Measurements from ENCODE around the gene TMEM266.

The TMEM266 gene

GRCh38 chr15:76177491-76178040 is 117.8 kb downstream of the TMEM266 start:
- H3K36me3 ChIP-seq (ENCODE audit: control insufficient read depth, insufficient read depth, low read length) = no peaks in the 10 kb centered on the region
- DNase-seq = no peak
- H3K9me3 ChIP-seq (ENCODE audit: control insufficient read depth, low read length) = no peaks in the 10 kb centered on the region
- no peak overlapping the region for H3K27ac ChIP-seq (ENCODE audit: insufficient read depth, low read length, poor library complexity, severe bottlenecking)
- H3K4me1 ChIP-seq (ENCODE audit: control insufficient read depth, insufficient read depth, low read length, poor library complexity, severe bottlenecking) = no peaks in the 10 kb centered on the region
- peaks cover 3% of the 10 kb centered on the region for H3K27me3 ChIP-seq (replicated peaks; ENCODE audit: control insufficient read depth, insufficient read depth, low read length, poor library complexity, severe bottlenecking)
- H3K4me3 ChIP-seq (ENCODE audit: insufficient read depth, low read depth, low read length, poor library complexity, severe bottlenecking) = no peak overlapping the region

- DNase-seq = no peak
- Histone ChIP-seq H3K4me1 (ENCODE audit: control insufficient read depth, insufficient read depth, low read length, poor library complexity, severe bottlenecking) (no peaks in the 10 kb centered on the region), H3K27me3 (replicated peaks; ENCODE audit: control insufficient read depth, insufficient read depth, low read length, poor library complexity, severe bottlenecking) (peaks cover 3% of the 10 kb centered on the region), H3K36me3 (ENCODE audit: control insufficient read depth, insufficient read depth, low read length) (no peaks in the 10 kb centered on the region), H3K4me3 (ENCODE audit: insufficient read depth, low read depth, low read length, poor library complexity, severe bottlenecking) (no peak overlapping the region), H3K27ac (ENCODE audit: insufficient read depth, low read length, poor library complexity, severe bottlenecking) (no peak overlapping the region), H3K9me3 (ENCODE audit: control insufficient read depth, low read length) (no peaks in the 10 kb centered on the region)
Observed at GRCh38 chr15:76178296-76179000, 118.7 kb downstream of the TMEM266 start.

DNA sequence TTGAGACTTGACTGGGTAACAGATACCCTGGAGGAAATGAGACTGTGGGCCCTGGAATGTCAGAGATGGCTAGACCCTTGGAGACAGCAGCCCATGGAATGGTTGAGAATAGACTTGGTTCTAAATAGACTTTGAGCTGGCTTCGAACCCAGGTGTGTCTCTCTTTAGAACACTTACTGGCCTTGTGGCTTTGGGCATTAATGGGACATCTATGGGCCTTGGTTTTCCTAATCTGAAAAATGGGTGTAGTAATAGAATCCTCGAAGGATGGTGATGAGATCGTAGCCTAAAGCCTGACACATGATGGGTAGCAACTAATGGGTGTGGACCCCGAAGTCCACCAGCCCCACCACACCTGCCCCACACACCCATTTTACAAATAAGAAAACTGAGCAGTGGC is 119.2 kb downstream of the TMEM266 start:
- H3K9me3 ChIP-seq (ENCODE audit: control insufficient read depth, low read length) = no peaks in the 10 kb centered on the region
- no peak for DNase-seq
- H3K4me3 ChIP-seq (ENCODE audit: insufficient read depth, low read depth, low read length, poor library complexity, severe bottlenecking) = no peak overlapping the region
- H3K27ac ChIP-seq (ENCODE audit: insufficient read depth, low read length, poor library complexity, severe bottlenecking) = no peak overlapping the region
- no peaks in the 10 kb centered on the region for H3K36me3 ChIP-seq (ENCODE audit: control insufficient read depth, insufficient read depth, low read length)
- no peaks in the 10 kb centered on the region for H3K4me1 ChIP-seq (ENCODE audit: control insufficient read depth, insufficient read depth, low read length, poor library complexity, severe bottlenecking)
- peaks cover 3% of the 10 kb centered on the region for H3K27me3 ChIP-seq (replicated peaks; ENCODE audit: control insufficient read depth, insufficient read depth, low read length, poor library complexity, severe bottlenecking)

GRCh38 chr15:76180321-76180720 is 120.5 kb downstream of the TMEM266 start:
- H3K9me3 ChIP-seq (ENCODE audit: control insufficient read depth, low read length) = no peaks in the 10 kb centered on the region
- H3K4me3 ChIP-seq (ENCODE audit: insufficient read depth, low read depth, low read length, poor library complexity, severe bottlenecking) = no peak overlapping the region

GRCh38 chr15:76181705-76182107 is 121.9 kb downstream of the TMEM266 start:
- Histone ChIP-seq H3K9me3 (ENCODE audit: control insufficient read depth, low read length) (no peaks in the 10 kb centered on the region), H3K4me3 (ENCODE audit: insufficient read depth, low read depth, low read length, poor library complexity, severe bottlenecking) (no peak overlapping the region), H3K27ac (ENCODE audit: insufficient read depth, low read length, poor library complexity, severe bottlenecking) (no peak overlapping the region), H3K27me3 (replicated peaks; ENCODE audit: control insufficient read depth, insufficient read depth, low read length, poor library complexity, severe bottlenecking) (no peaks in the 10 kb centered on the region), H3K36me3 (ENCODE audit: control insufficient read depth, insufficient read depth, low read length) (no peaks in the 10 kb centered on the region), H3K4me1 (ENCODE audit: control insufficient read depth, insufficient read depth, low read length, poor library complexity, severe bottlenecking) (no peaks in the 10 kb centered on the region)
- no peak for DNase-seq

More at GRCh38 chr15:76180321-76180720, 120.5 kb downstream of the TMEM266 start:
- Histone ChIP-seq H3K27me3 (replicated peaks; ENCODE audit: control insufficient read depth, insufficient read depth, low read length, poor library complexity, severe bottlenecking) (no peaks in the 10 kb centered on the region), H3K4me1 (ENCODE audit: control insufficient read depth, insufficient read depth, low read length, poor library complexity, severe bottlenecking) (no peaks in the 10 kb centered on the region), H3K27ac (ENCODE audit: insufficient read depth, low read length, poor library complexity, severe bottlenecking) (no peak overlapping the region), H3K36me3 (ENCODE audit: control insufficient read depth, insufficient read depth, low read length) (no peaks in the 10 kb centered on the region)
- no peak for DNase-seq

DNA sequence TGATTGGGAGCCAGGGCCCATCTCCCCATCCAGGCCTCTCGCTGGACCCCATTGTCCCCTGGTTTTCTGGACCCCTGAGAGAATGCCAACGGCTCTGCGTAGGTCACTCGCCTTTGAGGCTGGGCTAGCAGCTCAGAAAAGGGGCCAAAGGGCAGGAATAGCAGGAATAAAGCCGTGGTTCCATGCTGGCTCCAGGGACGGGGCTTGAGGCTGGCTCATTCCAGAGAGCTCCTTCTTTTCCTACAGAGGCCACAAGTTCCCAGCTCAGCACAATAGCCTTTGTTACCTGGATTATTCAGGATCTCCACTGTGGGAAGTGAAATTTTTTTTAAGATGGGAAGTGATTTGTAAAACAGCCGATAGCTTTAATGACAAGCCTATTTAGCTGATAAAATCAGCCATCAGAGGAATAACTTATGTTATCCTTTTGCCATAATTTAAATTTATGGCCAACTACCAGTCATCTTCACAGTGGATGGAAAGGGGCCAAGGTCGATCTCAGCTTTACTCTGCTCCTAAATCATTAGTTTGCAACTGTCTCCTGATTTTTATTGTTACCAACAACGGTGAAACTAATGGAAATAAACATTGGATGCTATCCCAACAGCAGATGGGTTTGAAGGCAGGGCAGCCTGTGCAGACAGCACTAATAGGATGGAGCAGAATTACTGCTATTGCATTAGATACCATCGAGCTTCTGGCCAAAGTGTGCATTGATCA is 124.3 kb downstream of the TMEM266 start:
- no peaks in the 10 kb centered on the region for H3K36me3 ChIP-seq (ENCODE audit: control insufficient read depth, insufficient read depth, low read length)
- H3K27me3 ChIP-seq (replicated peaks; ENCODE audit: control insufficient read depth, insufficient read depth, low read length, poor library complexity, severe bottlenecking) = peaks cover 3% of the 10 kb centered on the region
- H3K27ac ChIP-seq (ENCODE audit: insufficient read depth, low read length, poor library complexity, severe bottlenecking) = no peak overlapping the region
- H3K9me3 ChIP-seq (ENCODE audit: control insufficient read depth, low read length) = no peaks in the 10 kb centered on the region
- H3K4me1 ChIP-seq (ENCODE audit: control insufficient read depth, insufficient read depth, low read length, poor library complexity, severe bottlenecking) = no peaks in the 10 kb centered on the region
- no peak overlapping the region for H3K4me3 ChIP-seq (ENCODE audit: insufficient read depth, low read depth, low read length, poor library complexity, severe bottlenecking)
- no peak for DNase-seq

- H3K9me3 ChIP-seq (ENCODE audit: control insufficient read depth, low read length) = no peaks in the 10 kb centered on the region
- no peaks in the 10 kb centered on the region for H3K36me3 ChIP-seq (ENCODE audit: control insufficient read depth, insufficient read depth, low read length)
- H3K27ac ChIP-seq (ENCODE audit: insufficient read depth, low read length, poor library complexity, severe bottlenecking) = no peak overlapping the region
- no peak overlapping the region for H3K4me3 ChIP-seq (ENCODE audit: insufficient read depth, low read depth, low read length, poor library complexity, severe bottlenecking)
- no peaks in the 10 kb centered on the region for H3K4me1 ChIP-seq (ENCODE audit: control insufficient read depth, insufficient read depth, low read length, poor library complexity, severe bottlenecking)
- DNase-seq = no peak
- H3K27me3 ChIP-seq (replicated peaks; ENCODE audit: control insufficient read depth, insufficient read depth, low read length, poor library complexity, severe bottlenecking) = peaks cover 4% of the 10 kb centered on the region
Observed at GRCh38 chr15:76184650-76185035, 124.9 kb downstream of the TMEM266 start.

GRCh38 chr15:76185716-76186115 is 125.9 kb downstream of the TMEM266 start:
- H3K27me3 ChIP-seq (replicated peaks; ENCODE audit: control insufficient read depth, insufficient read depth, low read length, poor library complexity, severe bottlenecking) = peaks cover 4% of the 10 kb centered on the region
- DNase-seq = no peak
- H3K4me3 ChIP-seq (ENCODE audit: insufficient read depth, low read depth, low read length, poor library complexity, severe bottlenecking) = no peak overlapping the region
- no peak overlapping the region for H3K27ac ChIP-seq (ENCODE audit: insufficient read depth, low read length, poor library complexity, severe bottlenecking)
- peaks cover 4% of the 10 kb centered on the region for H3K4me1 ChIP-seq (ENCODE audit: control insufficient read depth, insufficient read depth, low read length, poor library complexity, severe bottlenecking)
- no peaks in the 10 kb centered on the region for H3K9me3 ChIP-seq (ENCODE audit: control insufficient read depth, low read length)
- no peaks in the 10 kb centered on the region for H3K36me3 ChIP-seq (ENCODE audit: control insufficient read depth, insufficient read depth, low read length)

DNA sequence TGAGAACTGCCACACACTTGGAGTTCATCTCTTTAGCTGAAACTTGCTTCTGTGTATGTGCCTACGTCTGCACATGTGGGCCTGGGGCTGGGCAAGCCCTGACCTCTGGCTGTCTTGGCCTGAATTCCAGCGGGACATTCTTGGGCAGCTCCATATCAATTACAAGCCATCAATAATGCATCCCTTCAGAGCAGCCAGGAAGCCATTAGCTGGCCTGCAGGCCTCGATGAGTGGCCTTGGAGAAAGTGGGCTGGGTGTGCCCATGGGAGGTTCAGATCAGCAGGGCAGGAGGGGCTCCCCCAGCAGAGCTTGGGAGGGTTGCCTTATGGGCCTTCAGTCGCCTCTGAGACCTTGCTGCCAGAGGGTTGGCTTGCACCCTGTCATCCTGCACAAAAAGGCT is 127.4 kb downstream of the TMEM266 start:
- no peak overlapping the region for H3K27ac ChIP-seq (ENCODE audit: insufficient read depth, low read length, poor library complexity, severe bottlenecking)
- DNase-seq = no peak
- H3K36me3 ChIP-seq (ENCODE audit: control insufficient read depth, insufficient read depth, low read length) = no peaks in the 10 kb centered on the region
- H3K4me3 ChIP-seq (ENCODE audit: insufficient read depth, low read depth, low read length, poor library complexity, severe bottlenecking) = no peak overlapping the region
- H3K27me3 ChIP-seq (replicated peaks; ENCODE audit: control insufficient read depth, insufficient read depth, low read length, poor library complexity, severe bottlenecking) = peaks cover 4% of the 10 kb centered on the region
- H3K4me1 ChIP-seq (ENCODE audit: control insufficient read depth, insufficient read depth, low read length, poor library complexity, severe bottlenecking) = peaks cover 10% of the 10 kb centered on the region
- no peaks in the 10 kb centered on the region for H3K9me3 ChIP-seq (ENCODE audit: control insufficient read depth, low read length)

DNA sequence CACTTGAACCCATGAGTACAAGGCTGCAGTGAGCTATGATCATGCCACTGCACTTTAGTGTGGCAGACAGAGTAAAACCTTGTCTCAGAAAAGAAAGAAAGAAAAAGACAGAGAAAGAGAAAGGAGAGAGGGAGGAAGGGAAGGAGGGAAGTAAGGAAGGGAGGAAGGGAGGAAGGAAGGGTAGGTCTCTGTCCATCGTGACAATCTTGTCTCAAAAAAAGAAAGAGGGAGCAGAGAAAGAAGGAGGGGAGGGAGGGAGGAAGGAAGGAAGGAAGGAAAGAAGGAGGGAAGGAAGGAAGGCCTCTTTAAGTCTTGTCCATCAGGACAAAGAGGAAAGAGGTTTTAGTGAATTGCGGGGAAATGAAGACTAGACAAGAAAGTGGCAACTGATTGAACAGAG is 129.3 kb downstream of the TMEM266 start:
- Histone ChIP-seq H3K36me3 (ENCODE audit: control insufficient read depth, insufficient read depth, low read length) (no peaks in the 10 kb centered on the region), H3K4me3 (ENCODE audit: insufficient read depth, low read depth, low read length, poor library complexity, severe bottlenecking) (no peak overlapping the region), H3K27ac (ENCODE audit: insufficient read depth, low read length, poor library complexity, severe bottlenecking) (no peak overlapping the region), H3K9me3 (ENCODE audit: control insufficient read depth, low read length) (no peaks in the 10 kb centered on the region), H3K4me1 (ENCODE audit: control insufficient read depth, insufficient read depth, low read length, poor library complexity, severe bottlenecking) (peaks cover 10% of the 10 kb centered on the region), H3K27me3 (replicated peaks; ENCODE audit: control insufficient read depth, insufficient read depth, low read length, poor library complexity, severe bottlenecking) (peaks cover 4% of the 10 kb centered on the region)
- no peak for DNase-seq

All from effector memory CD4-positive, alpha-beta T cell (primary cell).